Measurements from ENCODE around the gene NSMF. TPM values are rescaled to one million over a fixed set of nuclear protein-coding genes. Genes with fewer than 3 reads are reported as not detected.

The NSMF gene
- total RNA-seq: 10 to 100 TPM; 50.1 to 58.5 (median 54.2) TPM

DNA sequence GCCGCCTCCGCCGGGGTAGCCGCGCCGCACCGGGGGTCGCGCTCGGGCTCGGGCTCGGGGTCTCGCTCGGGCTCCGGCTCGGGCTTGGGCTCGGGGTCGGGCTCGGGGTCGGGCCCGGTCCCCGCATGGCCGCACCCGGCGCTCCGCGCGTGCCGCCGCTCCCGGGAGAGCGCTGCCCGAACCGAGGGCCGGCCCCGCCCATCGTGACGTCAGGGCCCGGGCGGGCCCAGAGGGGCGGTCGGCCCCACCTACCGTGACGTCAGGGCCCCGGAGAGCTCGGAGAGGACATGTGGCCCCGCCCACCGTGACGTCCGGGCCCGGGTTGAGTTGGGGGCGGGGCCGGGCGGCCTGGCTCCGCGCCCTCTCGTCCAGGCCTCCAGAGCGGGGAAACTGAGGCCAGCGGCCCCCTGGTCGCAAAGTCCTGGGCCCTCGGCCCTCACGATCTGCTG lies at the start of gene NSMF:
Gene NSMF (minus strand): TSS at position 183 of the 449 bp plus-strand sequence. CDS start 232 bp downstream, outside the sequence.
- Histone ChIP-seq H3K4me1 (peaks cover 20 to 39% of the 10 kb centered on the region in 2 donors), H3K36me3 (no peaks in the 10 kb centered on the region), H3K27ac (peak within 1 kb of the TSS in 2 of 3 donors; percentile 42 to 63), H3K4me3 (replicated peaks in 1 of 3) (peak within 1 kb of the TSS in 2 of 3 donors; percentile 32 to 63), H3K9me3 (no peaks in the 10 kb centered on the region), H3K27me3 (no peaks in the 10 kb centered on the region)
- TF ChIP-seq CTCF (IDR thresholded peaks at IDR 0.05) (no peak), POLR2A (IDR thresholded peaks at IDR 0.05) (peak; percentile 59 to 85)
- WGBS, 2 donors: 1% methylated on average over 10 of the region's 62 CpGs; no CpG with 5 or more reads in 1 of the 2 donors
- intact Hi-C loops (cut with DNase I): no loop called here
- peak; percentile 92 to 93 for DNase-seq

- intact Hi-C loops (cut with DNase I): no loop called here
- no peak for TF ChIP-seq POLR2A (IDR thresholded peaks at IDR 0.05)
- no peaks in the 10 kb centered on the region for H3K9me3 ChIP-seq
- H3K36me3 ChIP-seq: no peaks in the 10 kb centered on the region
- H3K4me1 ChIP-seq: no peaks in the 10 kb centered on the region
- no peak overlapping the region for H3K4me3 ChIP-seq (replicated peaks in 1 of 3)
- H3K27ac ChIP-seq: no peak overlapping the region
- WGBS, 2 donors: 92 to 99% methylated on average over 14 to 26 of the region's 26 CpGs
- no peak for DNase-seq
- H3K27me3 ChIP-seq: no peaks in the 10 kb centered on the region
Observed at GRCh38 chr9:137506702-137507171, 47.6 kb upstream of the NSMF start.

- 69 to 72% methylated on average over 7 to 11 of the region's 15 CpGs for WGBS, 2 donors
- no peaks in the 10 kb centered on the region for H3K9me3 ChIP-seq
- H3K27ac ChIP-seq: no peak overlapping the region
- no peaks in the 10 kb centered on the region for H3K36me3 ChIP-seq
- peak; percentile 55 to 74 for DNase-seq
- intact Hi-C loops (cut with DNase I): no loop called here
- TF ChIP-seq POLR2A (IDR thresholded peaks at IDR 0.05) (no peak), CTCF (IDR thresholded peaks at IDR 0.05) (no peak)
- H3K27me3 ChIP-seq: no peaks in the 10 kb centered on the region
- no peaks in the 10 kb centered on the region for H3K4me1 ChIP-seq
- no peak overlapping the region for H3K4me3 ChIP-seq (replicated peaks in 1 of 3)
Observed at GRCh38 chr9:137506274-137506673, 47.1 kb upstream of the NSMF start.

- WGBS, 2 donors: 93 to 95% methylated on average over 19 to 28 of the region's 28 CpGs
- H3K27me3 ChIP-seq: no peaks in the 10 kb centered on the region
- H3K4me1 ChIP-seq: no peaks in the 10 kb centered on the region
- H3K36me3 ChIP-seq: no peaks in the 10 kb centered on the region
- TF ChIP-seq POLR2A (IDR thresholded peaks at IDR 0.05) (no peak), CTCF (IDR thresholded peaks at IDR 0.05) (no peak)
- no peak overlapping the region for H3K4me3 ChIP-seq (replicated peaks in 1 of 3)
- H3K9me3 ChIP-seq: no peaks in the 10 kb centered on the region
- intact Hi-C loops (cut with DNase I): no loop called here
- no peak for DNase-seq
- no peak overlapping the region for H3K27ac ChIP-seq
Observed at GRCh38 chr9:137505421-137506140, 46.4 kb upstream of the NSMF start.

DNA sequence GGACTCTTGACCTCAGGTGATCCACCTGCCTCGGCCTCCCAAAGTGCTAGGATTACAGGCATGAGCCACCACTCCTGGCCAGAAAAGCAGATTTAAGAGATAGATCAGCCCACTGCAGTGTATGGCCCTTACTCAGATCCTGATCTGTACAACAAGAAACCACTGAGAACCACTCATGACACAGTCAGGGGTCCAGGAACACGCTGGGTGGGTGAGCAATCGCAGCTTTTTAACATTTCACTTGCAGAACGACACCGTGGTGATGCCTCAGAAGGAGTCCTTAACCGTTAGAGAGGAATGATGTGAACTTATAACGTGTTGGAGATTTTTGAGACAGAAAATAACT lies 45.3 kb upstream of the NSMF start:
- Histone ChIP-seq H3K27me3 (no peaks in the 10 kb centered on the region), H3K9me3 (no peaks in the 10 kb centered on the region), H3K4me3 (replicated peaks in 1 of 3) (no peak overlapping the region), H3K36me3 (peaks cover 0 to 11% of the 10 kb centered on the region in 2 donors), H3K4me1 (no peaks in the 10 kb centered on the region), H3K27ac (no peak overlapping the region)
- DNase-seq: no peak
- TF ChIP-seq POLR2A (IDR thresholded peaks at IDR 0.05): no peak
- no peak for TF ChIP-seq CTCF (IDR thresholded peaks at IDR 0.05)
- WGBS, 2 donors: 91 to 94% methylated on average over 7 of the region's 7 CpGs
- intact Hi-C loops (cut with DNase I): no loop called here

Measured in thyroid gland (tissue), 4 donors.